ENCODE results near the gene FNBP1.
"Not testable (repeated sequence)": the region's sequence is repeated elsewhere in the genome, so short reads cannot be mapped to it uniquely, and the experiment has no call there.

Gene FNBP1

GRCh38 chr9:129944506-129945116 lies 98.4 kb downstream of the FNBP1 start:
- no peak for DNase-seq (ENCODE audit: low spot score)
- no peak for TF ChIP-seq CTCF (IDR thresholded peaks at IDR 0.05; ENCODE audit: extremely low read depth, missing control alignments)

- no peak for TF ChIP-seq CTCF (IDR thresholded peaks at IDR 0.05; ENCODE audit: extremely low read depth, missing control alignments)
- no peak for DNase-seq (ENCODE audit: low spot score)
Measured at GRCh38 chr9:129939431-129939830, 103.6 kb downstream of the FNBP1 start.

GRCh38 chr9:129938291-129938979 lies 104.6 kb downstream of the FNBP1 start:
- no peak for DNase-seq (ENCODE audit: low spot score)
- TF ChIP-seq CTCF (IDR thresholded peaks at IDR 0.05; ENCODE audit: extremely low read depth, missing control alignments) = no peak

- DNase-seq (ENCODE audit: low spot score) = not testable (repeated sequence)
Measured at GRCh38 chr9:129937879-129938278, 105.1 kb downstream of the FNBP1 start.

- no peak for DNase-seq (ENCODE audit: low spot score)
- no peak for TF ChIP-seq CTCF (IDR thresholded peaks at IDR 0.05; ENCODE audit: extremely low read depth, missing control alignments)
Measured at GRCh38 chr9:129936222-129936621, 106.8 kb downstream of the FNBP1 start.

GRCh38 chr9:129934780-129935179 lies 108.2 kb downstream of the FNBP1 start:
- no peak for DNase-seq (ENCODE audit: low spot score)
- no peak for TF ChIP-seq CTCF (IDR thresholded peaks at IDR 0.05; ENCODE audit: extremely low read depth, missing control alignments)

GRCh38 chr9:129934041-129934591 lies 108.9 kb downstream of the FNBP1 start:
- no peak for TF ChIP-seq CTCF (IDR thresholded peaks at IDR 0.05; ENCODE audit: extremely low read depth, missing control alignments)

More at GRCh38 chr9:129934041-129934591, 108.9 kb downstream of the FNBP1 start:
- no peak for DNase-seq (ENCODE audit: low spot score)

Data from GM20000 (cell line).